Gastrocnemius medialis (tissue), 4 donors: ENCODE results near the gene JADE2. TPM values are rescaled to one million over a fixed set of nuclear protein-coding genes. Genes with fewer than 3 reads are reported as not detected.

Experiments
- ATAC-seq, 2 donors: fragments of 150-250 bp; one replicate each; pipeline ENCODE4 v1.9.1; 2016
- DNase-seq, 2 donors: peaks; one replicate each; pipeline ENCODE4 v3.0.0-alpha.2; 2019
- H3K27ac ChIP-seq, 4 donors: fragments of 200-600 bp; sonication (generic); 1 replicate in 1 of 4; 2 replicates in 3 of 4; pipeline ENCODE4 v1.5.1; 2016 to 2018; ENCODE audit warnings: mild to moderate bottlenecking in 2 of 4, moderate library complexity in 1 of 4
- H3K27me3 ChIP-seq, 3 donors: fragments of 200-600 bp; sonication (generic) in 2 of 3; 1 replicate in 1 of 3; 2 replicates in 2 of 3; pipeline versions ENCODE4 v1.5.1 to v1.6.0; 2016 to 2019; ENCODE audit warnings: mild to moderate bottlenecking in 1 of 3, moderate library complexity in 1 of 3
- H3K36me3 ChIP-seq, 2 donors: fragments of 200-600 bp; sonication (generic) in 1 of 2; one replicate each; pipeline ENCODE4 v1.5.1; 2017 to 2018
- H3K4me1 ChIP-seq, 2 donors: fragments of 200-600 bp; sonication (generic) in 1 of 2; one replicate each; pipeline ENCODE4 v1.5.1; 2016 to 2017; ENCODE audit warnings: mild to moderate bottlenecking in 2 of 2
- H3K4me3 ChIP-seq, 4 donors: fragments of 200-600 bp; sonication (generic) in 3 of 4; 1 replicate in 1 of 4; 2 replicates in 3 of 4; pipeline ENCODE4 v1.5.1; 2016 to 2019; ENCODE audit warnings: mild to moderate bottlenecking in 2 of 4
- H3K9me3 ChIP-seq, 3 donors: fragments of 200-600 bp; sonication (generic) in 2 of 3; 1 replicate in 1 of 3; 2 replicates in 2 of 3; pipeline ENCODE4 v1.5.1; 2016 to 2019
- CTCF ChIP-seq, 5 experiments: fragments of 450-650 bp in 3 of 5; fragments of 200-600 bp in 2 of 5; sonication (generic) in 2 of 5; IDR thresholded peaks in 4 of 5; conservative IDR thresholded peaks in 1 of 5; 1 replicate in 4 of 5; 2 replicates in 1 of 5; pipeline ENCODE4 v1.5.1; 2016 to 2019; ENCODE audit warnings: antibody characterized with exemption in 5 of 5, mild to moderate bottlenecking in 3 of 5, moderate library complexity in 3 of 5
- POLR2A ChIP-seq, 2 donors: fragments of 450-650 bp; IDR thresholded peaks; one replicate each; pipeline ENCODE4 v1.6.1; 2017; ENCODE audit warnings: antibody characterized with exemption in 2 of 2, mild to moderate bottlenecking in 2 of 2, moderate library complexity in 2 of 2
- in situ Hi-C, 4 donors: fragments of 200-750 bp; cut with MboI; loops; one replicate each; pipeline versions ENCODE4 v1.15.0 to v1.8.0; 2017; ENCODE audit warnings: low sequenced_read_pairs in 4 of 4
- intact Hi-C: fragments of 100-400 bp; cut with DNase I; formaldehyde crosslinking; loops from one replicate; pipeline ENCODE4 v1.15.1; 2023; ENCODE audit warnings: low total_unique reads
- total RNA-seq, 4 donors: library from RNA; depleted of rRNA; stranded (reverse); fragments of >200 nt; gene quantifications; one replicate each; pipeline versions ENCODE4 v1.1.0 to v1.2.3, GENCODE V29; 2016

JADE2 gene
- total RNA-seq, 4 donors from 2014 or later, result 17.3 to 44.5 (median 19.8) TPM

GRCh38 chr5:134575316-134575715 lies 49.8 kb downstream of the JADE2 start:
- in situ Hi-C loops (loop anchor here in 3 of 4 donors (10.0 to 25.0 kb wide), 2 partner anchors 51 to 388 kb away; partner anchors contain the start of genes SKP1 (in 3 of the 3) and JADE2 (in 2 of the 3)), intact Hi-C loops (no loop called here)
- Histone ChIP-seq H3K4me3 (no peak overlapping the region), H3K9me3 (no peaks in the 10 kb centered on the region), H3K27me3 (no peaks in the 10 kb centered on the region), H3K36me3 (peaks cover 0 to 51% of the 10 kb centered on the region in 2 donors), H3K27ac (no peak overlapping the region), H3K4me1 (peaks cover 15 to 30% of the 10 kb centered on the region in 2 donors)
- no peak for ATAC-seq
- DNase-seq, result no peak
- TF ChIP-seq CTCF (IDR thresholded peaks at IDR 0.05 in 4 of 5, conservative IDR thresholded peaks at IDR 0.05 in 1 of 5), result no peak
- no peak for TF ChIP-seq POLR2A (IDR thresholded peaks at IDR 0.05)

- Histone ChIP-seq H3K27me3 (no peaks in the 10 kb centered on the region), H3K36me3 (peaks cover 0 to 51% of the 10 kb centered on the region in 2 donors), H3K4me3 (no peak overlapping the region), H3K27ac (no peak overlapping the region), H3K4me1 (peaks cover 13 to 30% of the 10 kb centered on the region in 2 donors), H3K9me3 (no peaks in the 10 kb centered on the region)
- ATAC-seq (no peak), DNase-seq (no peak)
- no peak for TF ChIP-seq POLR2A (IDR thresholded peaks at IDR 0.05)
- TF ChIP-seq CTCF (IDR thresholded peaks at IDR 0.05 in 4 of 5, conservative IDR thresholded peaks at IDR 0.05 in 1 of 5), result no peak
- intact Hi-C loops, result no loop called here
- in situ Hi-C loops, result loop anchor here in 3 of 4 donors (10.0 to 25.0 kb wide), 2 partner anchors 52 to 389 kb away; partner anchors contain the start of genes SKP1 (in 3 of the 3) and JADE2 (in 2 of the 3)
Observed at GRCh38 chr5:134576386-134577021, 51.0 kb downstream of the JADE2 start.

- no peak for TF ChIP-seq CTCF (IDR thresholded peaks at IDR 0.05 in 4 of 5, conservative IDR thresholded peaks at IDR 0.05 in 1 of 5)
- no peak for TF ChIP-seq POLR2A (IDR thresholded peaks at IDR 0.05)
- Histone ChIP-seq H3K9me3 (no peaks in the 10 kb centered on the region), H3K27ac (peak overlapping the region in 1 of 4 donors; percentile 7), H3K27me3 (no peaks in the 10 kb centered on the region), H3K4me3 (no peak overlapping the region), H3K4me1 (peaks cover 20 to 31% of the 10 kb centered on the region in 2 donors), H3K36me3 (peaks cover 0 to 51% of the 10 kb centered on the region in 2 donors)
- in situ Hi-C loops (loop anchor here in 3 of 4 donors (10.0 to 25.0 kb wide), 2 partner anchors 52 to 390 kb away; partner anchors contain the start of genes SKP1 (in 3 of the 3) and JADE2 (in 2 of the 3)), intact Hi-C loops (no loop called here)
- DNase-seq (no peak), ATAC-seq (no peak)
Observed at GRCh38 chr5:134577022-134577795, 51.7 kb downstream of the JADE2 start.

- intact Hi-C loops (loop anchor here (1.0 to 2.0 kb wide), 2 partner anchors 51 to 275 kb away; no protein-coding TSS in a partner anchor), in situ Hi-C loops (loop anchor here in 3 of 4 donors (10.0 to 25.0 kb wide), 2 partner anchors 53 to 391 kb away; partner anchors contain the start of genes SKP1 (in 3 of the 3) and JADE2 (in 2 of the 3))
- Histone ChIP-seq H3K36me3 (peaks cover 0 to 46% of the 10 kb centered on the region in 2 donors), H3K27me3 (no peaks in the 10 kb centered on the region), H3K4me1 (peaks cover 28 to 39% of the 10 kb centered on the region in 2 donors), H3K4me3 (no peak overlapping the region), H3K9me3 (no peaks in the 10 kb centered on the region), H3K27ac (peak overlapping the region in 1 of 4 donors; percentile 7)
- TF ChIP-seq POLR2A (IDR thresholded peaks at IDR 0.05), result no peak
- TF ChIP-seq CTCF (IDR thresholded peaks at IDR 0.05 in 4 of 5, conservative IDR thresholded peaks at IDR 0.05 in 1 of 5), result peak; percentile 80 to 87 (median 86)
- peak; percentile 53 to 57 for ATAC-seq
- DNase-seq, result peak; percentile 31 to 69
Observed at GRCh38 chr5:134577796-134578577, 52.5 kb downstream of the JADE2 start.
